ENCODE data around the gene INPP5D. TPM values are rescaled to one million over a fixed set of nuclear protein-coding genes. Genes with fewer than 3 reads are reported as not detected.

The INPP5D gene
- polyA plus RNA-seq, 3 donors: 30.6 to 90.2 (median 54.8) TPM

- Histone ChIP-seq H3K9ac (ENCODE audit: insufficient read depth, low read length, poor library complexity, severe bottlenecking) (no peak overlapping the region), H3K27ac (ENCODE audit: low read depth in 1 of 2, low read length in 2 of 2) (no peak overlapping the region), H3K9me3 (replicated peaks in 1 of 2; ENCODE audit: control insufficient read depth in 1 of 2, insufficient read depth in 1 of 2, low read length in 2 of 2) (no peaks in the 10 kb centered on the region), H3K79me2 (ENCODE audit: insufficient read depth, low read length) (no peaks in the 10 kb centered on the region), H3K27me3 (ENCODE audit: control insufficient read depth in 2 of 2, insufficient read depth in 2 of 2, low read length in 2 of 2) (no peaks in the 10 kb centered on the region), H2AFZ (ENCODE audit: insufficient read depth, low read depth, low read length, poor library complexity, severe bottlenecking) (no peak overlapping the region), H4K20me1 (ENCODE audit: insufficient read depth, low read length) (no peaks in the 10 kb centered on the region), H3K4me1 (ENCODE audit: control insufficient read depth in 1 of 2, insufficient read depth in 2 of 2, low read length in 2 of 2) (no peaks in the 10 kb centered on the region), H3K36me3 (replicated peaks in 1 of 2; ENCODE audit: control insufficient read depth in 1 of 2, insufficient read depth in 2 of 2, low read length in 2 of 2) (peaks cover under 1 to 1% of the 10 kb centered on the region in 2 donors), H3K4me2 (replicated peaks; ENCODE audit: extremely low read depth, low read length, poor library complexity, severe bottlenecking) (no peak overlapping the region), H3K4me3 (replicated peaks in 1 of 3; ENCODE audit: low read depth in 2 of 3, low read length in 3 of 3) (no peak overlapping the region)
- Mint-ChIP-seq H3K27ac (peak overlapping the region in 4 of 7 donors; percentile 14 to 82 (median 54)), H3K27me3 (ENCODE audit: low read depth in 3 of 3) (peaks cover 1 to 7% (median 1%) of the 10 kb centered on the region in 3 donors), H3K4me3 (no peak overlapping the region), H3K4me1 (peaks cover 6% of the 10 kb centered on the region), H3K9me3 (peaks cover 0 to 7% (median 4%) of the 10 kb centered on the region in 7 donors), H3K36me3 (peaks cover 1 to 9% of the 10 kb centered on the region in 2 donors)
- no peak for TF ChIP-seq CTCF (IDR thresholded peaks at IDR 0.05)
- intact Hi-C loops (cut with micrococcal nuclease): no loop called here
- DNase-seq: peak; percentile 72 to 89 (median 80)
- 80% methylated on average over 5 of the region's 8 CpGs for WGBS (ENCODE audit: insufficient coverage)
Measured at GRCh38 chr2:233217892-233218377, 157.8 kb downstream of the INPP5D start.

DNA sequence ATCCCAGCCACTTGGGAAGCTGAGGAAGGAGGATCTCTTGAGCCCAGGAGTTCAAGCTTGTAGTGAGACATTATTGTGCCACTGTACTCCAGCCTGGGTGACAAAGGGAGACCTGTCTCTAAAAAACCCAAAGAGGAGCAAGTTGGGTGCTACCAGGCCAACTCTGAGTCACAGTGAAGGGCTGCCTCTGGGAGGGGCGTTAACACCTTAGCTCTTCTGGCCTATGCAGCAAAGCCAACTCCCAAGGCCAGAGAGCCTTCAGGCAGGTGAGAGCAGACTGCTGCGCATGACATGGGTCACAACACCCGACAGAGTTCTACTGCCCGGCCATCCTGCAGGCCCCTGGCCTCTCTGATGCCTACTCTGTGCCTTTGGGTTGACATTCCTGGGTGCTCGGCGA lies 158.7 kb downstream of the INPP5D start:
- 100% methylated on average over 6 of the region's 6 CpGs for WGBS (ENCODE audit: insufficient coverage)
- DNase-seq: no peak

More for the DNA sequence above, 158.7 kb downstream of the INPP5D start:
- no peak overlapping the region for H3K9ac ChIP-seq (ENCODE audit: insufficient read depth, low read length, poor library complexity, severe bottlenecking)
- no peak overlapping the region for H3K4me3 Mint-ChIP-seq
- H3K36me3 ChIP-seq (replicated peaks in 1 of 2; ENCODE audit: control insufficient read depth in 1 of 2, insufficient read depth in 2 of 2, low read length in 2 of 2): no peaks in the 10 kb centered on the region
- H3K4me1 ChIP-seq (ENCODE audit: control insufficient read depth in 1 of 2, insufficient read depth in 2 of 2, low read length in 2 of 2): peaks cover 6 to 8% of the 10 kb centered on the region in 2 donors
- peaks cover 12% of the 10 kb centered on the region for H3K4me1 Mint-ChIP-seq
- H3K4me3 ChIP-seq (replicated peaks in 1 of 3; ENCODE audit: low read depth in 2 of 3, low read length in 3 of 3): no peak overlapping the region
- H3K36me3 Mint-ChIP-seq: peaks cover 0 to 6% of the 10 kb centered on the region in 2 donors
- H3K27me3 ChIP-seq (ENCODE audit: control insufficient read depth in 2 of 2, insufficient read depth in 2 of 2, low read length in 2 of 2): no peaks in the 10 kb centered on the region
- H3K27me3 Mint-ChIP-seq (ENCODE audit: low read depth in 3 of 3): peaks cover 1 to 7% (median 1%) of the 10 kb centered on the region in 3 donors
- H3K27ac ChIP-seq (ENCODE audit: low read depth in 1 of 2, low read length in 2 of 2): no peak overlapping the region
- H3K4me2 ChIP-seq (replicated peaks; ENCODE audit: extremely low read depth, low read length, poor library complexity, severe bottlenecking): no peak overlapping the region
- H3K79me2 ChIP-seq (ENCODE audit: insufficient read depth, low read length): no peaks in the 10 kb centered on the region
- peaks cover 0 to 7% (median 4%) of the 10 kb centered on the region in 7 donors for H3K9me3 Mint-ChIP-seq
- peak overlapping the region in 1 of 7 donors; percentile 38 for H3K27ac Mint-ChIP-seq
- no peaks in the 10 kb centered on the region for H3K9me3 ChIP-seq (replicated peaks in 1 of 2; ENCODE audit: control insufficient read depth in 1 of 2, insufficient read depth in 1 of 2, low read length in 2 of 2)
- no peak for TF ChIP-seq CTCF (IDR thresholded peaks at IDR 0.05)
- H2AFZ ChIP-seq (ENCODE audit: insufficient read depth, low read depth, low read length, poor library complexity, severe bottlenecking): no peak overlapping the region
- intact Hi-C loops (cut with micrococcal nuclease): no loop called here
- H4K20me1 ChIP-seq (ENCODE audit: insufficient read depth, low read length): no peaks in the 10 kb centered on the region

Data from CD14-positive monocyte (primary cell).